Measurements from ENCODE around the gene MAN1C1. TPM values are rescaled to one million over a fixed set of nuclear protein-coding genes. Genes with fewer than 3 reads are reported as not detected.

The MAN1C1 gene
- total RNA-seq, 1 experiment from 2014 or later, result 1.5 TPM

GRCh38 chr1:25581764-25582163, 34.8 kb upstream of the MAN1C1 start:
- no peak overlapping the region for H3K4me3 ChIP-seq (ENCODE audit: low read depth in 2 of 2, low read length in 2 of 2)
- intact Hi-C loops (cut with micrococcal nuclease; ENCODE audit: unreplicated experiment) (no loop called here), in situ Hi-C loops (cut with HindIII; ENCODE audit: low pct_unique_long_range_greater_than_20kb, low sequenced_read_pairs) (no loop called here)
- no peaks in the 10 kb centered on the region for H3K27me3 ChIP-seq (ENCODE audit: control insufficient read depth, insufficient read depth, low read length)
- DNase-seq (ENCODE audit: low read depth, low spot score) (no peak), ATAC-seq (no peak)
- ChIA-PET CTCF (no interaction called here), POLR2A (no interaction called here)
- H3K27ac ChIP-seq (ENCODE audit: low read length), result no peak overlapping the region
- H3K9me3 ChIP-seq (ENCODE audit: control insufficient read depth, insufficient read depth, low read depth, low read length), result no peaks in the 10 kb centered on the region
- H3K36me3 ChIP-seq (ENCODE audit: control insufficient read depth, insufficient read depth, low read length), result no peaks in the 10 kb centered on the region
- no TSS peak for BruUV-seq (replicated peaks)
- TF ChIP-seq SIN3A (IDR thresholded peaks at IDR 0.05; ENCODE audit: borderline replicate concordance, insufficient read depth, low read depth, low read length) (no peak), TCF7L2 (IDR thresholded peaks at IDR 0.05; ENCODE audit: low read depth, low read length) (no peak), CTCF (IDR thresholded peaks at IDR 0.05) (no peak), POLR2AphosphoS5 (IDR thresholded peaks at IDR 0.05; ENCODE audit: low read depth, low read length) (no peak), REST (IDR thresholded peaks at IDR 0.05; ENCODE audit: insufficient read depth in 1 of 2, low read depth in 2 of 2, low read length in 1 of 2) (no peak)
- H3K4me1 ChIP-seq (ENCODE audit: control insufficient read depth, insufficient read depth, low read length), result no peaks in the 10 kb centered on the region

- in situ Hi-C loops (cut with HindIII; ENCODE audit: low pct_unique_long_range_greater_than_20kb, low sequenced_read_pairs), result no loop called here
These were observed 32.8 kb upstream of the MAN1C1 start for GRCh38 chr1:25583519-25584370.

More at GRCh38 chr1:25583519-25584370, 32.8 kb upstream of the MAN1C1 start:
- BruUV-seq (replicated peaks), result no TSS peak
- Histone ChIP-seq H3K9me3 (ENCODE audit: control insufficient read depth, insufficient read depth, low read depth, low read length) (no peaks in the 10 kb centered on the region), H3K4me3 (ENCODE audit: low read depth in 2 of 2, low read length in 2 of 2) (no peak overlapping the region), H3K27ac (ENCODE audit: low read length) (no peak overlapping the region), H3K36me3 (ENCODE audit: control insufficient read depth, insufficient read depth, low read length) (no peaks in the 10 kb centered on the region), H3K4me1 (ENCODE audit: control insufficient read depth, insufficient read depth, low read length) (no peaks in the 10 kb centered on the region), H3K27me3 (ENCODE audit: control insufficient read depth, insufficient read depth, low read length) (no peaks in the 10 kb centered on the region)
- ChIA-PET CTCF (no interaction called here), POLR2A (no interaction called here)
- no peak for ATAC-seq
- intact Hi-C loops (cut with micrococcal nuclease; ENCODE audit: unreplicated experiment), result no loop called here
- DNase-seq (ENCODE audit: low read depth, low spot score), result no peak
- TF ChIP-seq POLR2AphosphoS5 (IDR thresholded peaks at IDR 0.05; ENCODE audit: low read depth, low read length) (no peak), REST (IDR thresholded peaks at IDR 0.05; ENCODE audit: insufficient read depth in 1 of 2, low read depth in 2 of 2, low read length in 1 of 2) (no peak), CTCF (IDR thresholded peaks at IDR 0.05) (no peak), SIN3A (IDR thresholded peaks at IDR 0.05; ENCODE audit: borderline replicate concordance, insufficient read depth, low read depth, low read length) (no peak), TCF7L2 (IDR thresholded peaks at IDR 0.05; ENCODE audit: low read depth, low read length) (no peak)
